Heart left ventricle (tissue), 16 donors: ENCODE measurements around the gene C1QTNF12. TPM values are rescaled to one million over a fixed set of nuclear protein-coding genes. Genes with fewer than 3 reads are reported as not detected.

Experiments used
- ATAC-seq, 4 donors: fragments of 200-7000 bp; cut with Tn5 transposase; one replicate each; pipeline ENCODE4 v1.9.1; 2020 to 2022; ENCODE audit warnings: moderate library complexity in 4 of 4, mild to moderate bottlenecking in 3 of 4, moderate number of reproducible peaks in 1 of 4
- DNase-seq, 5 donors: peaks; one replicate each; pipeline ENCODE4 v3.0.0-alpha.2; 2020
- H3K27ac ChIP-seq, 12 donors: fragments of 200-600 bp; sonication (generic) in 4 of 12; one replicate each; pipeline versions ENCODE4 v1.5.0 to v1.8.0; 2016 to 2022; ENCODE audit warnings: mild to moderate bottlenecking in 2 of 12
- H3K27me3 ChIP-seq, 9 donors: fragments of 200-600 bp; sonication (generic) in 2 of 9; one replicate each; pipeline versions ENCODE4 v1.5.1 to v1.8.0; 2016 to 2022; ENCODE audit warnings: mild to moderate bottlenecking in 3 of 9
- H3K36me3 ChIP-seq, 9 donors: fragments of 200-600 bp; sonication (generic) in 2 of 9; one replicate each; pipeline versions ENCODE4 v1.5.0 to v1.8.0; 2018 to 2022; ENCODE audit warnings: mild to moderate bottlenecking in 2 of 9
- H3K4me1 ChIP-seq, 12 donors: fragments of 200-600 bp; sonication (generic) in 4 of 12; one replicate each; pipeline versions ENCODE4 v1.5.0 to v1.8.0; 2016 to 2022; ENCODE audit warnings: mild to moderate bottlenecking in 3 of 12
- H3K4me3 ChIP-seq, 12 donors: fragments of 200-600 bp; sonication (generic) in 4 of 12; one replicate each; pipeline versions ENCODE4 v1.5.0 to v1.8.0; 2017 to 2022; ENCODE audit warnings: mild to moderate bottlenecking in 9 of 12, moderate library complexity in 4 of 12
- H3K9me3 ChIP-seq, 12 donors: fragments of 200-600 bp; sonication (generic) in 4 of 12; one replicate each; pipeline versions ENCODE4 v1.5.0 to v1.8.0; 2016 to 2022; ENCODE audit warnings: mild to moderate bottlenecking in 1 of 12
- POLR2A ChIP-seq, 2 donors: fragments of 450-650 bp; IDR thresholded peaks; one replicate each; pipeline ENCODE4 v1.6.1; 2017; ENCODE audit warnings: antibody characterized with exemption in 2 of 2, mild to moderate bottlenecking in 2 of 2, moderate library complexity in 2 of 2
- WGBS, 4 donors: extraction: QIAGEN DNeasy Blood & Tissue Kit in 2 of 4; methylation state at CpG; one replicate each; pipeline versions ENCODE4 v1.1.5 to v1.1.7; 2013 to 2018; 5-methylcytosine and 5-hydroxymethylcytosine counted together
- intact Hi-C, 10 donors: fragments of 100-400 bp; cut with DNase I; formaldehyde crosslinking; loops; one replicate each; pipeline versions ENCODE4 v1.11.1 to v1.14.2; 2022
- polyA plus RNA-seq, 2 donors: library from polyadenylated mRNA; stranded (reverse); fragments of 200-250 nt; gene quantifications; one replicate each; pipeline ENCODE4 v1.2.3, GENCODE V29; 2013
- total RNA-seq, 9 donors: library from RNA; depleted of rRNA in 2 of 9; stranded (reverse); fragments of >200 nt in 2 of 9; fragmentation: NEBNext Ultra II Directional in 3 of 9; extraction: Animal tissue kit (Norgen Biotek cat#: 25700) in 3 of 9; gene quantifications; one replicate each; pipeline versions ENCODE4 v1.1.0 to v1.2.4, GENCODE V29; 2016 to 2023
- TF ChIP-seq, protein P1 (sequence below), 12 donors: fragments of 200-600 bp; sonication (generic) in 4 of 12; IDR thresholded peaks; one replicate each; pipeline versions ENCODE4 v1.5.0 to v1.8.0; 2018 to 2022; ENCODE audit warnings: antibody characterized with exemption in 12 of 12, mild to moderate bottlenecking in 5 of 12
- donor health status: ischemic (EF 13 %, LVEDD 7.1; RV severe dilation, severe dysfunction).
- donor health status: healthy with polysubstance abuse.
- donor health status: DM: no; HTN: yes; CAD: no.
- donor health status: DM: no; HTN: no; CAD: no.
- donor health status: ischemic (EF 25% LVEDD 6.9; RV normal size, moderate dysfunction).
- donor health status: ischemic (EF 25% LVEDD 5.7; RV mildly dilated, moderate dysfunction).
- donor health status: healthy.
- donor health status: DM: yes; HTN: yes; CAD: no.
- donor health status: ischemic (EF 35%, LVEDD 5.7; RV mildly dilated, moderate dysfunction).
- donor health status: nonischemic (EF 11% LVEDD 7.7; RV severe dilation, severe dysfunction).
- donor health status: DM: yes; HTN: yes; CAD: no.
- donor health status: PGD.
- donor health status: ischemic (EF 29% LVEDD 5.4; RV normal size, mild dysfunction).
- donor health status: nonischemic (EF 23%, LVEDD 6.1; RV moderate dilation, normal function).

Gene C1QTNF12
- total and polyA plus RNA-seq, 11 donors: 0.72 to 3.5 (median 0.85) TPM; not detected in 2

DNA sequence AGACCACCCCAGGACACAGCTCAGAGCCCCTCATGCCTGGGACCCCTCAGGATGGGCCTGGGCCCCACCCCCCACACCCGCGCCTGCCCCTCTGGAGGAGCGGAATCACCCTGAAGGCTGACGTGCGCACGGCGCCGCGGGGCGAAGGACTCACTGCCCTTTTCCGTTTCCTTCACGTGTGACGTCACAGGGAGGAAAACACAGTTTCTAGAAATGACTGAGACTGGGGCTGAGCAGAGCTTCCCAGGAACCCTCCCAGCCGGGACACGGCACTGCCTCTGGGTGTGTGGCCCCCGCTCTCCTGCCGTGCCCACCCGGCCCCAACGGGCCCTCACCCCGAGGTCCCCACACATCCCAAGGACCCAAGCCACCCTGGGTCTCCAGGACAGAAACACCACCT lies 27.2 kb downstream of the C1QTNF12 start:
- DNase-seq (no peak), ATAC-seq (peak in 1 of 4 donors; percentile 19)
- Histone ChIP-seq H3K4me3 (no peak overlapping the region), H3K27ac (peak overlapping the region in 5 of 12 donors; percentile 49 to 86 (median 79)), H3K36me3 (peaks cover 0 to 86% (median 71%) of the 10 kb centered on the region in 9 donors), H3K9me3 (no peaks in the 10 kb centered on the region), H3K4me1 (peaks cover 0 to 31% (median 17%) of the 10 kb centered on the region in 12 donors), H3K27me3 (no peaks in the 10 kb centered on the region)
- TF ChIP-seq, protein P1, sequence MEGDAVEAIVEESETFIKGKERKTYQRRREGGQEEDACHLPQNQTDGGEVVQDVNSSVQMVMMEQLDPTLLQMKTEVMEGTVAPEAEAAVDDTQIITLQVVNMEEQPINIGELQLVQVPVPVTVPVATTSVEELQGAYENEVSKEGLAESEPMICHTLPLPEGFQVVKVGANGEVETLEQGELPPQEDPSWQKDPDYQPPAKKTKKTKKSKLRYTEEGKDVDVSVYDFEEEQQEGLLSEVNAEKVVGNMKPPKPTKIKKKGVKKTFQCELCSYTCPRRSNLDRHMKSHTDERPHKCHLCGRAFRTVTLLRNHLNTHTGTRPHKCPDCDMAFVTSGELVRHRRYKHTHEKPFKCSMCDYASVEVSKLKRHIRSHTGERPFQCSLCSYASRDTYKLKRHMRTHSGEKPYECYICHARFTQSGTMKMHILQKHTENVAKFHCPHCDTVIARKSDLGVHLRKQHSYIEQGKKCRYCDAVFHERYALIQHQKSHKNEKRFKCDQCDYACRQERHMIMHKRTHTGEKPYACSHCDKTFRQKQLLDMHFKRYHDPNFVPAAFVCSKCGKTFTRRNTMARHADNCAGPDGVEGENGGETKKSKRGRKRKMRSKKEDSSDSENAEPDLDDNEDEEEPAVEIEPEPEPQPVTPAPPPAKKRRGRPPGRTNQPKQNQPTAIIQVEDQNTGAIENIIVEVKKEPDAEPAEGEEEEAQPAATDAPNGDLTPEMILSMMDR (IDR thresholded peaks at IDR 0.05): no peak
- no peak for TF ChIP-seq POLR2A (IDR thresholded peaks at IDR 0.05)
- 90 to 94% (median 92%) methylated on average over 17 to 20 of the region's 20 CpGs for WGBS, 4 donors
- intact Hi-C loops: no loop called here

DNA sequence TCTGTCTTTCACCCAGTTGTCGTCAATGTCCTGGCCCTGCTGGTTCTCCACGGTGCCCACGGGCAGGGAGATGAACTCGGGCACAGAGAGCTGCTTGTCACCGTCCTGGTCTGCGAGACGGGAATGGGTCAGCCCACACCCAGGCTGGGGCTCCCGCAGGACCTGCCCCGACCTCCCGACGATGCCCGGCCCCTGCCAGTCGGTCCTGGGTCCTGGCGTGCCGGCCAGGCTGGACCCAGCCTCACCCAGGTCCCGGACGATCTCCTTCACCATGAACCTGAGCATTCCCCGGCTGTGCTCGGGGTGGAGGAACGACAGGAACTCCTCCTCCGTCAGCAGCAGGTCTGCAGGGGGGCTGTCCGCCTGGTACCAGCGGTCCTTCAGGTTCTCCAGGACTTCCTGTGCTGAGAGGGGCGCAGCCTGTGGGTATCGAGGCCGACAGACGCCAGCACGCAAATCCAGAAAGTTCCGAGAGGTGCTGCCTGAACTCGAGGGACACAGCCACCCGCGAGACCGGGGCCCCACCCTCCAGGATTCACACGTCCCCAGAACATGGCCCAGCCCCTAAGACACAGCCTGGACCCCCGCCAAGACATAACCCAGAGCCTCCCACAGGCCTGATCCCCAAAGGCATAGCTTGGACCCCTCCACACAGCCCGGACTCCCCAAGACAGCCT lies 27.9 kb downstream of the C1QTNF12 start:
- H3K9me3 ChIP-seq: no peaks in the 10 kb centered on the region
- H3K27ac ChIP-seq: peak overlapping the region in 5 of 12 donors; percentile 49 to 86 (median 79)
- ATAC-seq (peak in 1 of 4 donors; percentile 4), DNase-seq (no peak)
- peaks cover 0 to 35% (median 18%) of the 10 kb centered on the region in 12 donors for H3K4me1 ChIP-seq
- 84 to 93% (median 91%) methylated on average over 30 to 36 of the region's 36 CpGs for WGBS, 4 donors
- H3K27me3 ChIP-seq: peaks cover 0 to 2% (median 0%) of the 10 kb centered on the region in 9 donors
- TF ChIP-seq, protein P1 (IDR thresholded peaks at IDR 0.05): no peak
- no peak for TF ChIP-seq POLR2A (IDR thresholded peaks at IDR 0.05)
- intact Hi-C loops: no loop called here
- peaks cover 0 to 79% (median 66%) of the 10 kb centered on the region in 9 donors for H3K36me3 ChIP-seq
- peak overlapping the region in 5 of 12 donors; percentile 3 to 28 (median 14) for H3K4me3 ChIP-seq

DNA sequence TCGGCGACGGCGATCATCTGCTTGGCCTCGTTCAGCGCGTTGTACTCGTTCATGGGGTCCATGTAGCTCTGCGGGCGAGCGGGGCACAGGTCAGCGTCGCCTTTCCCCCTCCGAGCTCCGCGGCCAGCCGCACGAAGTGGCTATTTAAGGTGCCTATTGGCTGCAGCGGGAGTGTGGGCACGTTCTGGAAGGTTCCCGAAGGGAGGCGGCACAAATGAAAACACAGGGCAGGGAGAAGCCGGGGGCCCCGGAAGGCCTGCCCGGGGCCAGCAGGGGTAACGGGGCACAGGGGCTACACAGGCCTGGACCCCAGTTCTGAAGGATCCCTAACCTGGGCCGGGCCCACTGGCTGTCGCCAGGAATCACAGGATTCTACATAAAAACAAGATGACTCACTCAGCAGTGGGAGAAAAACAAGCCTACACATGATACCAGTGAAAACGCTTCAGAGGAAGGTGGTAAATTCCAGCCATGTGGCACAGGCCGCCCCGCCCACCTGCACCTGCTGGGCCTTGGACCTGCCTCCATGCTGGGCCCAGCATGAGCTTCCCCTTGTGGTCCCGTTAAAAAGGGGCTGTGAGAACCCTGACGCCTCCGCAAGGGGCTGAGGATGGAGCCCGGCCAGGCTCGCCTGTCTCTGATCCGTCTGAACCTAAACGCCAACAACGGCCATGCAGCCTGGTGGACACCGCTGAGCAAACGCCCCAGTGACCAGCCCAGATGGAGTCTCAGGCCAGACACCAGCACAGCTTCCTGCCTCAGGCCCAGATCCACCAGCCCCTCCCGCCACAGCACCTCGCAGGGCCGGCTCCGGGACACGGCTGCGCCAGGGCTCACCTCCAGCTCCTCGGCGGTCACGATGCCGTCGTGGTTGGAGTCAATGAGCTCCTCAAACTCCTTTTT lies 28.6 kb downstream of the C1QTNF12 start:
- peaks cover 0 to 2% (median 0%) of the 10 kb centered on the region in 9 donors for H3K27me3 ChIP-seq
- ATAC-seq: no peak
- peaks cover 0 to 71% (median 58%) of the 10 kb centered on the region in 9 donors for H3K36me3 ChIP-seq
- H3K4me1 ChIP-seq: peaks cover 0 to 42% (median 20%) of the 10 kb centered on the region in 12 donors
- WGBS, 4 donors: 85 to 90% (median 89%) methylated on average over 50 to 52 of the region's 52 CpGs
- H3K9me3 ChIP-seq: no peaks in the 10 kb centered on the region
- intact Hi-C loops: no loop called here
- no peak for DNase-seq
- peak overlapping the region in 8 of 12 donors; percentile 54 to 86 (median 70) for H3K27ac ChIP-seq
- TF ChIP-seq, protein P1 (IDR thresholded peaks at IDR 0.05): no peak
- TF ChIP-seq POLR2A (IDR thresholded peaks at IDR 0.05): no peak
- H3K4me3 ChIP-seq: peak overlapping the region in 4 of 12 donors; percentile 4 to 32 (median 18)
